SKM-1 treated with dmso at 0.1 percent for 144 hours (cell line): ENCODE data around the gene SSC5D.
"Not testable (repeated sequence)": the region's sequence is repeated elsewhere in the genome, so short reads cannot be mapped to it uniquely, and the experiment has no call there.

Experiments
- DNase-seq: peaks from one replicate; lab custom pipeline; 2025; ENCODE audit not compliant: unreplicated experiment; lab: John Stamatoyannopoulos, UW

Gene SSC5D

GRCh38 chr19:55486043-55486970 is 1.9 kb upstream of the SSC5D start:
- DNase-seq = no peak

- DNase-seq = no peak
These were observed 989 bp upstream of the SSC5D start for GRCh38 chr19:55486971-55487923.

- no peak for DNase-seq
These were observed 912 bp downstream of the SSC5D start for GRCh38 chr19:55488986-55489710.

- no peak for DNase-seq
These were observed 1.7 kb downstream of the SSC5D start for GRCh38 chr19:55489711-55490477.

- DNase-seq = no peak
These were observed 2.5 kb downstream of the SSC5D start for GRCh38 chr19:55490478-55491432.

GRCh38 chr19:55491546-55492360 is 3.5 kb downstream of the SSC5D start:
- DNase-seq = no peak

- no peak for DNase-seq
These were observed 4.2 kb downstream of the SSC5D start for GRCh38 chr19:55492362-55492944.

- no peak for DNase-seq
These were observed 4.9 kb downstream of the SSC5D start for GRCh38 chr19:55493052-55493644.

DNA sequence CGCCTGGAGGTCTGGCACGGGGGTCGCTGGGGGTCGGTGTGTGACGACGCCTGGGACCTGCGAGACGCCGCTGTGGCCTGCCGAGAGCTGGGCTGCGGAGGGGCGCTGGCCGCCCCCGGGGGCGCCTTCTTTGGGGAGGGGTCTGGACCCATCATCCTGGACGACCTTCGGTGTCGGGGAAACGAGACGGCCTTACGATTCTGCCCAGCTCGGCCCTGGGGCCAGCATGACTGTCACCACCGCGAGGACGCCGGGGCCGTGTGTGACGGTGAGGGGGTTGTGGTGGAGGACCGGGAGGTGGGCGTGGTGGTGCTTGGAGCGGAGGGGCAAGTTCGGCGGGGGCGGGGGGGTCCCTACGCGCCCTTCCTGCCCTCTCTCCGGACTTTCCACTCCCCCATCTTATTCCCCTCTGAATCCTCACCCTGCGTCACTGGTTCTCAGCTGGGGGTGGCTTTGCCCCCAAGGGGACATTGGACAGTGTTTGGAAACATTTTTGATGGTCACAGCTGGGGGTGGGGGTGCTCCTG is 5.5 kb downstream of the SSC5D start:
- DNase-seq = no peak

GRCh38 chr19:55494172-55494761 is 6.0 kb downstream of the SSC5D start:
- no peak for DNase-seq

GRCh38 chr19:55495646-55496349 is 7.6 kb downstream of the SSC5D start:
- DNase-seq = no peak

GRCh38 chr19:55496820-55497219 is 8.6 kb downstream of the SSC5D start:
- DNase-seq = not testable (repeated sequence)

GRCh38 chr19:55497763-55498162 is 9.5 kb downstream of the SSC5D start:
- no peak for DNase-seq

- DNase-seq = no peak
These were observed 10.1 kb downstream of the SSC5D start for GRCh38 chr19:55498246-55498840.

- DNase-seq = no peak
These were observed 12.2 kb downstream of the SSC5D start for GRCh38 chr19:55500368-55500952.
